GM18867 (cell line): ENCODE results near the gene PDE5A.
"Not testable (repeated sequence)": the region's sequence is repeated elsewhere in the genome, so short reads cannot be mapped to it uniquely, and the experiment has no call there.

Experiments used
- ATAC-seq: cut with Tn5 transposase; IDR thresholded peaks from one replicate; pipeline ENCODE4 v1.9.1; 2021; ENCODE audit warnings: mild to moderate bottlenecking, moderate library complexity; ENCODE audit not compliant: unreplicated experiment

The PDE5A gene

GRCh38 chr4:119646347-119647071, 17.9 kb upstream of the PDE5A start:
- no peak for ATAC-seq

- ATAC-seq: no peak
Measured at GRCh38 chr4:119643306-119644042, 14.9 kb upstream of the PDE5A start.

GRCh38 chr4:119641765-119642164, 13.2 kb upstream of the PDE5A start:
- ATAC-seq: no peak

GRCh38 chr4:119638359-119638758, 9.8 kb upstream of the PDE5A start:
- ATAC-seq: no peak

GRCh38 chr4:119636851-119637250, 8.2 kb upstream of the PDE5A start:
- not testable (repeated sequence) for ATAC-seq

GRCh38 chr4:119632216-119632615, 3.6 kb upstream of the PDE5A start:
- no peak for ATAC-seq

- ATAC-seq: peak; percentile 35
Measured at GRCh38 chr4:119629142-119629471, 503 bp upstream of the PDE5A start.

- ATAC-seq: peak; percentile 63
Measured at GRCh38 chr4:119627267-119628255, 1.0 kb downstream of the PDE5A start.

- ATAC-seq: peak; percentile 0
Measured at GRCh38 chr4:119626943-119627266, 1.7 kb downstream of the PDE5A start.

- no peak for ATAC-seq
Measured at GRCh38 chr4:119626420-119626819, 2.2 kb downstream of the PDE5A start.

- ATAC-seq: no peak
Measured at GRCh38 chr4:119625761-119626160, 2.8 kb downstream of the PDE5A start.

GRCh38 chr4:119624356-119624755, 4.2 kb downstream of the PDE5A start:
- ATAC-seq: no peak

- no peak for ATAC-seq
Measured at GRCh38 chr4:119623025-119623424, 5.6 kb downstream of the PDE5A start.

- no peak for ATAC-seq
Measured at GRCh38 chr4:119615068-119615719, 13.4 kb downstream of the PDE5A start.

- ATAC-seq: no peak
Measured at GRCh38 chr4:119604266-119604665, 24.3 kb downstream of the PDE5A start.

- no peak for ATAC-seq
Measured at GRCh38 chr4:119602366-119602765, 26.2 kb downstream of the PDE5A start.

- no peak for ATAC-seq
Measured at GRCh38 chr4:119598521-119598920, 30.1 kb downstream of the PDE5A start.

- no peak for ATAC-seq
Measured at GRCh38 chr4:119597377-119597776, 31.2 kb downstream of the PDE5A start.

GRCh38 chr4:119593698-119594097, 34.9 kb downstream of the PDE5A start:
- ATAC-seq: no peak

GRCh38 chr4:119592830-119593229, 35.8 kb downstream of the PDE5A start:
- ATAC-seq: no peak

GRCh38 chr4:119589165-119589564, 39.4 kb downstream of the PDE5A start:
- ATAC-seq: no peak
